SJCRH30 (cell line): ENCODE measurements around the gene CHEK2. TPM values are rescaled to one million over a fixed set of nuclear protein-coding genes. Genes with fewer than 3 reads are reported as not detected.
"Not testable (repeated sequence)": the region's sequence is repeated elsewhere in the genome, so short reads cannot be mapped to it uniquely, and the experiment has no call there.

Experiments used
- DNase-seq, 2 experiments: peaks; one replicate each; pipeline ENCODE4 v3.0.0-alpha.2; 2015 to 2020
- H3K27ac ChIP-seq: fragments of 250-450 bp; sonication (Bioruptor Pico); 2 replicates; pipeline ENCODE4 v1.5.1; 2020; ENCODE audit warnings: mild to moderate bottlenecking, moderate library complexity
- H3K27me3 ChIP-seq: fragments of 250-450 bp; sonication (Bioruptor Pico); 2 replicates; pipeline ENCODE4 v1.5.1; 2020; ENCODE audit warnings: mild to moderate bottlenecking, moderate library complexity
- H3K36me3 ChIP-seq: fragments of 250-450 bp; sonication (Bioruptor Pico); 2 replicates; pipeline ENCODE4 v1.5.1; 2020; ENCODE audit warnings: mild to moderate bottlenecking, moderate library complexity
- H3K4me1 ChIP-seq: fragments of 250-450 bp; sonication (Bioruptor Pico); 2 replicates; pipeline ENCODE4 v1.5.1; 2020; ENCODE audit warnings: mild to moderate bottlenecking, moderate library complexity
- H3K4me3 ChIP-seq: fragments of 250-450 bp; sonication (Bioruptor Pico); 2 replicates; pipeline ENCODE4 v1.5.1; 2020; ENCODE audit warnings: mild to moderate bottlenecking, moderate library complexity
- H3K9me3 ChIP-seq: fragments of 250-450 bp; sonication (Bioruptor Pico); replicated peaks from 2 replicates; pipeline ENCODE4 v1.5.1; 2020; ENCODE audit warnings: mild to moderate bottlenecking, moderate library complexity
- total RNA-seq: library from RNA; depleted of rRNA; stranded (reverse); fragments of >200 nt; shearing (Covaris generic); gene quantifications from 2 replicates; pipeline ENCODE4 v1.2.3, GENCODE V29; 2014

CHEK2 gene
- total RNA-seq, 1 experiment from 2014 or later = 43.2 TPM

- not testable (repeated sequence) for H3K36me3 ChIP-seq, H3K27ac ChIP-seq, H3K9me3 ChIP-seq, H3K4me3 ChIP-seq, DNase-seq, H3K4me1 ChIP-seq, H3K27me3 ChIP-seq
These were observed 20.4 kb upstream of the CHEK2 start for GRCh38 chr22:28762000-28762399.

- H3K27ac ChIP-seq = no peak overlapping the region
- no peaks in the 10 kb centered on the region for H3K36me3 ChIP-seq
- H3K9me3 ChIP-seq = no peaks in the 10 kb centered on the region
- no peaks in the 10 kb centered on the region for H3K27me3 ChIP-seq
- H3K4me1 ChIP-seq = peaks cover 8% of the 10 kb centered on the region; the same call in 1 of the 2 replicates
- no peak for DNase-seq
- no peak overlapping the region for H3K4me3 ChIP-seq
These were observed 19.8 kb upstream of the CHEK2 start for GRCh38 chr22:28761449-28761755.

DNA sequence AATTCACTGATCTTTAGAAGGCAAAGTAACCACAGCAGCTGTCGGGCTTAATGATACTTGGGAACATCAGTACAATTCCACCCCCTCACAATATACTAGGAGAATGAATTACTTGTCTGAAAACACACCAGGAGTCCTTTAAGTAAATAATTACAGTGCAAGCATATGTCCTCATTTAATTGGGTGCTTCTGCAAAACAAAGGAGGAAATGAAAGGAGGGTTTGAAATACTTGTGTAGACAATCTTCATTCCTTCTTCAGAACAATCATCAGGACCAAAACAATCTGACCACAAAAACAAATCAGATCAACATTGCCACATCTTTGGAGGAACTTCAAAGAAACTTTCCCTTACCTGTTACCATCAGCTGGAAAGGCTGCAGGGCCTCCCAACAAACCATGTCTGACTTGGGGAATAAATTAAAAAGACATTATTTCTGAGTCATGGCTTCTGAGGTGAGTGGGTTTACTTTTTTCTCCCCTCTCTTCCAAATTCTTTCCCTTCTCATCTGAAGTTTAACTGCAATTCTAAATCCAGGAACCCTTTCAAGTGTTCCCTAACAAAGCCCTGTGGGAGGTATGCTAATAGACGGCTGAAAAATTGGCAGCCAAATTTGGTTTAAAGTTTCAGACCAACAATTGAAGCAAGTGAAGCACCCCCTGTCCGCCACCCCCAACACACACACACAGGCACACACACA lies 18.4 kb upstream of the CHEK2 start:
- Histone ChIP-seq H3K4me1 (peaks cover 8% of the 10 kb centered on the region; the same call in 1 of the 2 replicates), H3K9me3 (no peaks in the 10 kb centered on the region; the same call in 1 of the 2 replicates), H3K27ac (no peak overlapping the region), H3K36me3 (no peaks in the 10 kb centered on the region), H3K27me3 (no peaks in the 10 kb centered on the region), H3K4me3 (no peak overlapping the region)
- DNase-seq = peak in 1 of 2 experiments; percentile 51

DNA sequence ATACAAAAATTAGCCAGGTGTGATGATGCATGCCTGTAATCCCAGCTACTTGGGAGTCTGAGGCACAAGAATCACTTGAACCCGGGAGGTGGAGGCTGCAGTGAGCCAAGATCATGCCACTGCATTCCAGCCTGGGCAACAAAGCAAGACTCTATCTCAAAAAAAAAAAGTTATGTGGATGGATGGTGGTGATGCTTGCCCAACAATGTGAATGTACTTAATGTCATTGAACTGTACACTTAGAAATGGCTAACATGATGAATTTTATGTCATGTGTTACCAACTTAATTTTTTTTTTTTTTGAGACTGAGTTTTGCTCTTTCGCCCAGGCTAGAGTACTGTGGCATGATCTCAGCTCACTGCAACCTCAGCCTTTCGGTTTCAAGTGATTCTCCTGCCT lies 12.9 kb upstream of the CHEK2 start:
- H3K4me1 ChIP-seq, H3K36me3 ChIP-seq, H3K27ac ChIP-seq, H3K9me3 ChIP-seq, H3K27me3 ChIP-seq, DNase-seq, H3K4me3 ChIP-seq: not testable (repeated sequence)

DNA sequence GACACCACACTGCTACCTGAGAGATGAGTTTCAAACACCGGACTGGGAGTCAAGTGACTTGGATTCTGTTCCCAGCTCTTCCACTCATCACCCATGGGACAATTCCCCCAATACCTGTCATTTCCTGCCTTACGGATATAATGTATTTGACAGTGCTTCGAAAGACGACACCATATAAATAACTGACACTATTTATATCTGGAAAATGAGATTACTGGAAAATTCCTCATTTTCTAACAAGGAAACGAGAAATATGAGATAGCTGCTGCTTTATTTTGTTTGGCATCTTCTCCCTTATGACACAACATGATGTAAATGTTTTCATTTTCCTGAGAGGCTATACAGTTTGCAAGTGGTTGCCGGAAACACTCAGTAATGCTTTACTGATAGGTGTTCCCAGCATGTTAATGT lies 8.9 kb upstream of the CHEK2 start:
- Histone ChIP-seq H3K4me3 (no peak overlapping the region), H3K27ac (no peak overlapping the region)
- no peak for DNase-seq

GRCh38 chr22:28743852-28744251 lies 2.2 kb upstream of the CHEK2 start:
- Histone ChIP-seq H3K27ac (no peak overlapping the region), H3K4me3 (no peak overlapping the region), H3K27me3 (no peaks in the 10 kb centered on the region), H3K9me3 (no peaks in the 10 kb centered on the region), H3K36me3 (peaks cover 11% of the 10 kb centered on the region; the same call in 1 of the 2 replicates), H3K4me1 (0 out of 2 replicates have a peak, but pooled peaks cover 3% of the 10 kb centered on the region)
- no peak for DNase-seq

More for the DNA sequence above, 8.9 kb upstream of the CHEK2 start:
- H3K36me3 ChIP-seq = peaks cover 9% of the 10 kb centered on the region
- no peaks in the 10 kb centered on the region; the same call in 1 of the 2 replicates for H3K9me3 ChIP-seq
- no peaks in the 10 kb centered on the region for H3K4me1 ChIP-seq
- no peaks in the 10 kb centered on the region for H3K27me3 ChIP-seq

DNA sequence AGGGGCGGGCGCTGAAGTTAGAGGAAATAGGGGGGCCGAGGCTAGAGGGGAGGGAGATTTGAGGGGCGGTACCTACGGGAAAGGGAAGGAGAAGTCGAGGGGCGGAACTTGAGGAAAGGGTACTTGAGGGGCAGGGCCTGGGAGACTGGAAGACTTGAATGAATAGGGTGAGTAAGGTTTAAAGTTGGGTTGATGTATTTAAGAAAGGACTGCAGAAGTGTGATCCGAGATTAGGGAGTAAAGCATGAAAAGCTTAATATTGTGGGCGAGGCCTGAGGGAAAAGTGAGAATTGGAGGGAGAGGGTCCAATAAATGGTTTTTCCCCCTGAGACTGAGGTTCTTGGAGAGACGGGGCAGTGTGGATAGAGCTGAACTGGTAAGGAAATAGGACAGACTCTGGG lies 942 bp upstream of the CHEK2 start:
- H3K4me1 ChIP-seq = 0 out of 2 replicates have a peak, but pooled peaks cover 3% of the 10 kb centered on the region
- no peaks in the 10 kb centered on the region for H3K9me3 ChIP-seq
- H3K36me3 ChIP-seq = peaks cover 11% of the 10 kb centered on the region; the same call in 1 of the 2 replicates
- H3K4me3 ChIP-seq = peak overlapping the region; percentile 96
- H3K27ac ChIP-seq = peak overlapping the region; percentile 94
- no peak for DNase-seq
- H3K27me3 ChIP-seq = no peaks in the 10 kb centered on the region

DNA sequence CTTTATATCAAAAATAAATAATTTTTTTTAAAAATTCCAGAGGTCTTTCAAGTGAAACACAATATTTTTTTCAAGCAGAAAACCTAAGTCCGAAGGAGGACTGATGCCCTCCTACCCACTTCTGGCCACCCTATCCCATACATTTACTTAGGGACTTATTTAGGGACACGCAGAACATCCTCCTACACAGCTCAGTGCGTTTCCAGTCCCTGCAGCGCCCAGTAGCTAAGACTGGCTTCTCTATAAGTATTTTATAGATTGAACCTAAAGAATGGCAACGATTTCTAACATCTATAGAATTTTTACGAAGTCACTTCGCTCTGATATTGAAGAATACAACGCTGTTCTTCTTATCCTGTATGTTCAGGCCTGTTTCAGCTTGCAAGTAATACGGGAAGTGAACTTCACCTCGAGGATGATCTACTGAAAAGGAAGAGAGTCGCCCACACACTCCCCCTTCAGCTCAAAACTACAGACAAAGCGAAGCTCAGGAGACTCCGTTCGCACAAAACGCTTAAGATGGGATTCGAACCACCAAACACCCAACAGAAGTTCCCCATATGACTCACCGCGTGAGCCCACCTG lies 328 bp downstream of the CHEK2 start:
- peaks cover 11% of the 10 kb centered on the region; the same call in 1 of the 2 replicates for H3K36me3 ChIP-seq
- no peaks in the 10 kb centered on the region for H3K27me3 ChIP-seq
- peak in 1 of 2 experiments; percentile 6 for DNase-seq
- H3K9me3 ChIP-seq = no peaks in the 10 kb centered on the region
- 0 out of 2 replicates have a peak, but pooled peaks cover 3% of the 10 kb centered on the region for H3K4me1 ChIP-seq
- peak overlapping the region; percentile 96 for H3K4me3 ChIP-seq
- H3K27ac ChIP-seq = peak overlapping the region; percentile 94

- not testable (repeated sequence) for H3K4me3 ChIP-seq, DNase-seq, H3K36me3 ChIP-seq, H3K27me3 ChIP-seq, H3K27ac ChIP-seq, H3K4me1 ChIP-seq, H3K9me3 ChIP-seq
These were observed 2.7 kb downstream of the CHEK2 start for GRCh38 chr22:28738876-28739275.

DNA sequence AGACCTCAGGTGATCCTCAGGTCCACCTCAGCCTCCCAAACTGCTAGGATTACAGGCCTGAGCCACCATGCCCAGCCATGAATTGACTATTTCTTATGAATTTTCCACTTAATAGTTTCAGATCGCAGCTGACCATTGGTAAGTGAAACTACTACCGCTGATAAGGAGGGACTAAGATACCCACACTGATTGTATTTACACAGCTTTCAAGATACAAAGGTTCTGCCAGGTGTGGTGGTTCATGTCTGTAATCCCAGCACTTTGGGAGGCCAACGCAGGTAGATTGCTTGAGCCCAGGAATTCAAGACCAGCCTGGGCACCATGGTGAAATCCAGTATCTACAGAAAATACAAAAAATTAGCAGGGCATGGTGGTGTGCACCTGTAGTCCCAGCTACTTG lies 3.9 kb downstream of the CHEK2 start:
- no peak overlapping the region for H3K4me3 ChIP-seq
- H3K4me1 ChIP-seq = 0 out of 2 replicates have a peak, but pooled peaks cover 3% of the 10 kb centered on the region
- no peak overlapping the region for H3K27ac ChIP-seq
- no peaks in the 10 kb centered on the region for H3K27me3 ChIP-seq
- DNase-seq = no peak
- no peaks in the 10 kb centered on the region for H3K9me3 ChIP-seq
- H3K36me3 ChIP-seq = peaks cover 8% of the 10 kb centered on the region

GRCh38 chr22:28736301-28737155 lies 5.1 kb downstream of the CHEK2 start:
- Histone ChIP-seq H3K27ac (no peak overlapping the region), H3K4me3 (no peak overlapping the region), H3K9me3 (no peaks in the 10 kb centered on the region), H3K27me3 (no peaks in the 10 kb centered on the region), H3K4me1 (0 out of 2 replicates have a peak, but pooled peaks cover 3% of the 10 kb centered on the region), H3K36me3 (peaks cover 8% of the 10 kb centered on the region)
- no peak for DNase-seq

- H3K4me3 ChIP-seq = no peak overlapping the region
- peaks cover 8% of the 10 kb centered on the region for H3K36me3 ChIP-seq
- no peaks in the 10 kb centered on the region for H3K27me3 ChIP-seq
- H3K4me1 ChIP-seq = no peaks in the 10 kb centered on the region
- H3K27ac ChIP-seq = no peak overlapping the region
- no peaks in the 10 kb centered on the region for H3K9me3 ChIP-seq
- no peak for DNase-seq
These were observed 7.2 kb downstream of the CHEK2 start for GRCh38 chr22:28734393-28734792.

DNA sequence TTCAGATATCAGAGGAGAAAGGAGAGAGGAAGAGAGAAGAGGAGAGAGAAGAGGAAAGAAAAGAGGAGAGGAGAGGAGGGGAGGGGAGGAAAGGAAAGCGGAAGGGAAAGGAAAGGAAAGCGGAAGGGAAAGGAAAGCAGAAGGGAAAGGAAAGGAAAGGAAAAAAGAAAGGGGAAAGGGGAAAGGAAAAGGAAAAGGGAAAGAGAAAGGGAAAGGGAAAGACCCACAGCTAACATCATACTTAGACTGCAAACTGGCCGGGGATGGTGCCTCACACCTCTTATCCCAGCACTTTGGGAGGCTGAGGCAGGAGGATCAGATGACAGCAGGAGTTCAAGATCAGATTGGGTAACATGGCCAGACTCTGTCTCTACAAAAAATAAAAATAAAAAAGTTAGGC lies 11.4 kb downstream of the CHEK2 start:
- Histone ChIP-seq H3K27ac (no peak overlapping the region), H3K9me3 (no peaks in the 10 kb centered on the region), H3K36me3 (peaks cover 8% of the 10 kb centered on the region), H3K4me1 (no peaks in the 10 kb centered on the region), H3K27me3 (no peaks in the 10 kb centered on the region), H3K4me3 (no peak overlapping the region)
- DNase-seq = no peak

DNA sequence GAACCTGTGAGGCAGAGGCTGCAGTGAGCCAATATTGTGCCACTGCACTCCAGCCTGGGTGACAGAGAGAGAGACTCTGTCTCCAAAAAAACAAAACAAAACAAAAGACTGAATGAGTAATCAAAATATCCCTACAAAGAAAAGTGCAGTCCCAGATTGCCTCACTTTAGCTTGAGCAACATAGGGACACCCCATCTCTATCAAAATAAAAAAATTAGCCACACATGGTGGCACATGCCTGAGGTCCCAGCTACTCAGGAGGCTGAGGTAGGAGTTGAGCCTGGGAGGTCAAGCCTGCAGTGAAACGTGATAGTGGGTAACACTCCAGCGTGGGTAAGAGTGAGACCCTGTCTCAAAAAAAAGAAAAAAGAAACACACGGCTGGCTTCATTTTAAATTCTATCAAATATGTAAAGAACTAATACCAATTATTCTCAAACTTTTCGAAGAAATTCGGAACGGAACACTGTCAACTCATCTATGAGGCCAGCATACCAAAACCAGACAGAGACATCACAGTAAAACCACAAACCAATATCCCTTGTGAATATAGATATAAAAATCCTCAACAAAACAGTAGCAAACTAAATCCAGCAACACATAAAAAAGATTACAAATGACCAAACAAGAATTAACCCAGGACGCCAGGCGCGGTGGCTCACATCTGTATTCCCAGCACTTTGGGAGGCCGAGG lies 12.9 kb downstream of the CHEK2 start:
- DNase-seq = no peak
- Histone ChIP-seq H3K36me3 (peaks cover 15% of the 10 kb centered on the region), H3K4me3 (no peak overlapping the region), H3K27me3 (no peaks in the 10 kb centered on the region), H3K27ac (no peak overlapping the region), H3K4me1 (no peaks in the 10 kb centered on the region), H3K9me3 (no peaks in the 10 kb centered on the region)
